Retina (tissue), 1 donor: ENCODE measurements around the gene KRT81.
A peak's percentile ranks its signal among the peaks of the same experiment; 100 is the strongest.
"Not testable (repeated sequence)": the region's sequence is repeated elsewhere in the genome, so short reads cannot be mapped to it uniquely, and the experiment has no call there.

Source experiments
- DNase-seq: peaks from one replicate; pipeline ENCODE4 v3.0.0-alpha.2; 2016

The KRT81 gene

DNA sequence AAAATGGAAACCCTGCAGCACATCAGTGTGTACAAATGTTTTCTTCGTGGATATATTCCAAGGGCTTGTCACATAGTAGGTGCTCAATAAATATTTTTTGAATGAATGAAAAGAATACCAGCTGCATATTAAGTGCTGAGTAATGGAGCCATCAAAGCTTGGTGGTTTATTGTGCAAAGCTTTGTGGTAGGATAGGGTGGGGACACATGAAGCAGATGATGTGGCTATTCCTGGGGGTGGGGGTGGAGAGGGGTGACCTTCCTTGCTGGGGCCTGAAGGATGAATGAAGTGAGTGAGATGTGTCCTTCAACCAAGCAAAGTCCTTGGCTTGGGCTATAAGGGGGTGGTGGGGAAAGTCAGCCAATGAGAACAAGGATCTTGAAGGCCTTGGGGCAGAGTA, 4.3 kb upstream of the KRT81 start:
- no peak for DNase-seq

DNA sequence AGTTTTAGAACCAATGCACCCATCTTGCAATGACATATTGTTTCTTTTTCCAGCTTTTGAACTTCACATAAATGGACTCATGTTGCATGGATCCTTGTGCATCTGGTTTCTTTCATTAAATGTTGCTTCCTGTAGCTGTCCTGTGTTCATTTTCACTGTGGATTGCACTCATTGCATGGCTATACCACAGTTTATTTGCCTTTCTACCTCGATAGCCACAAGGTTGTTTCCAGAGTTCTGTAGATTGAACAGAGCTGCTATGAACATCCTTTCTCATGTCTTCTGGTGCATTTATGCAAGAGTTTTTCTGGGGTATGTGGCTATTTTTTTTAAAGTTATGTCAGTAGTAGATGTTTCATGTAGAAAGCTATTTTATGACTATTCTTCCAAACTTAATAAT, 3.5 kb upstream of the KRT81 start:
- no peak for DNase-seq

DNA sequence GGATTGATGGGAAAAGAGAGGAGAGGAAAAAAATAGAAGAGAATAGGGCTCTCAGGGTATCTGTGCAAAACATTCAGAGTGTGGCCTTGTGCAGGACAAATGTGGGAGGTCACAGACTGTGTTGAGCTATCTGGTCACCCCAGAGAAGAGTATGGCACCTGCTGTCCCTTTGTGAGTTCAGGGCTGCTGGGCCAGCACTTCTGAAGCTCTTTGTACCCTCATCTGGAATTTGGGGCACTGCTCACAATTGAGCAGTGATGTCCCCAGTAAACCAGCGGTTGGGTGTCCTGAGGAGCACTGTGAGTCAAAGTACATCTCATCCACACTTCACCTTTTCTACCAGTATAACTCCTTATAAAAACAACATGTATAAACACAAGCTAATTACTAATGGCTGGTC, 2.6 kb upstream of the KRT81 start:
- no peak for DNase-seq

DNA sequence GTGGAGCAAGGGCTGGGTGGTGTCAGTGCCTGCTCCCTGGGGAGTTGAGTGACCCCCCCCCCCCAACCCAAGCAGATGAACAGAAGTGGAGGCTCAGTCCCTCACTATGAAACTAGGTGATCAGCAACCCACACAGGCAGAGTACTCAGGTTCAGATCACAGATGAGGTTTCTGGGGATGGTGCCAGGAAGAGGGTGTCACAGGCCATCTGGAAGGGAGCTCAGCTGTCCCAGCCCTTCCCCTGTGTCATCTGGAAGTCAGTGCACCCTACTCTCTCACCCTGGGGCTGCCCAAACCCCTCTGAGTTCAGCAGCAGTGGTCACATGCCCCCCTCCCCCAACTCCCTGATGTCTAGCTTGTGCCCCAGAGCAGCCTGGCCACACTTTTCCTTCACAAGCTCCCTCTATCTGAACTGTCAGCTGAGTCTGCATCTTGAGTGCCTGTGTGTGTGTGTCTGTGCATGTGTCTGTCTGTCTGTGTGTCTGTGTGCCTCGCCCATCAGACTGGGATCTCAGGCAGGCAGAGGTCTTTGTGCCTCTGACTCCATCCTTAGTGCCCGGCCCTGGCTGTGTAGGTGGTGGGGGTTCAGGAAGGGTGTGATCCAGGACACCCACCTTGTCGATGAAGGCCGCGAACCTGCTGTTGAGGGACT, 725 bp downstream of the KRT81 start:
- DNase-seq, result not testable (repeated sequence)

DNA sequence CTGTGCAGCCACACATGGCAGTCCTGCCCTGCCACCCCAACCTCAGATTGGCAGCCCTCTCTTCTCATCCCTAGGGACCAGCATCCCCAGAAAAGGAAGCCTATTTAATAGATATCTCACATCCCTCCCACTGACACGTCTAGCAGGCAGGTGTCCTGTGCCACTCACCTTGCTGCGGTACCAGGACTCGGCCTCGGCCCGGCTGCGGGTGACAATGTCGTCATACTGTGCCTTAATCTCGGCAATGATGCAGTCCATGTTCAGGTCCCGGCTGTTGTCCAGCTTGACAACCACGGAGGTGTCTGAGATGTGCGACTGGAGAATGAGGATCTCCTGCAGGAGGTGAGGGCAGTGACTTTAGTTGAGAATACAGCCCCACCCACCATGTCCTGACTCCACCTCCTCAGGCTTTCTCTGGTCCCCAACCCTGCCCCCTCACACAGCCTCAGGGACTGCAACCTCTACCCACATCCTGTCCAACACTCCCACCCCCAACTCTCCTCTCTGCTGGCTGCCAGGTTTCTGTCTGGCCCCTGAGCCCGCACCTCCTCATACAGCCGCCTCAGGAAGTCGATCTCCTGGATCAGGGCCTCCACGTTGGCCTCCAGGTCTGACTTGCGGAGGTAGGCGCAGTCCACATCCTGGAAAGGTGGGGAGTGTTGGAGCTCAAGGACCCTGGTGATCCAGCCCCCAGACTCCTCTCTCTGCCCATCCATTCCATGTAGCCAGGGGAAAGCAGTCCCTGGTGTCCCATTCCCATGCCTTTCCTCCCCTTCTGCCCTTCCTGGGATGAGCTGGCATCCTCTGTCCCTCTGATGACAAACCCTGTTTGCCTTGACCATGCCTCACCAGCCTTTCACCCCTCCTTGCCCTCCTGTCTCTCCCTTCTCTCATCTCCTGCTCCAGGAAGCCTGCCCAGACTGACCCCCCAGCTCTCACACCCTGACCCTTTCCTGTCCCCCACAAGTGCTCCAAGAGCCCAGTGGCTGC, 3.2 kb downstream of the KRT81 start:
- not testable (repeated sequence) for DNase-seq

DNA sequence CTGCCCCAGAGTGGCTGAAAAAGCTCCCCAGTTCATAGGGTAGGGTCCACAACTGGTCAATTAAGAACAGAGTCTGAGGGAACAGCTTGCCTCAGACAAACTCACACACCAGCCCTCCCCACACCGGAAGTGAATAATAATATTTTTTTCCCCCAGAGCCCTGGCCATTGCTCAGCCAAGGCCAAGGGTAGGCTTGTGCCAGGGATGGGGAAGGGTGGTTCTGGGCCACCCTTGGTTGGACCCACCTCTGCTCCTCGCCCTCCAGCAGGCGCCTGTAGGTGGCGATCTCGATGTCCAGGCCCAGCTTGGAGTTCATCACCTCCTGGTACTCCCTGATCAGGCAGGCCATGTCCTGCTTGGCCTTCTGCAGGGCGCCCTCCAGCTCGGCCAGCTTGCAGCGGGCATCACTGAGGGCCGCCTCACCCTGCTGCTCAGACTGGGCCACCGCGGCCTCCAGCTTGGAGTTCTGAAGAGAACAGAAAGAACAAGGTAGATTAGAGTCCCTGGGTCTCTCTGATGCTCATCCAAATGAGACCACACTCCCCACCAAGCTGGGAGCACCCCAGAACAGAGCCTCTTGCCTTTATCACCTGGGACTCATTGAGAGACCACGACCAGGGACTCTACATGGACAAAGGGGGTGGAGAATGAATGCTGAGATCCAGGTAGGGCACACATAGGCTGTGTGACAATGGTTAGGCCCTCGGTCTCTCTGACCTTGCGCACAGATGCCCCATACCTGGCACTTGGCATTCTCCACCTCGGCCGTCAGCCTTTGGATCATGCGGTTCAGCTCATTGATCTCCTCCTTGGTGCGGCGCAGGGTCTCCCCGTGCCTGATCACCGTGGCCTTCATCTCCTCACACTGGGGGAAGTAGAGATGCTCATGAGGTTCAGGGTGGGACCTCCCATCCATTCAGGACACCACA, 4.2 kb downstream of the KRT81 start:
- not testable (repeated sequence) for DNase-seq

DNA sequence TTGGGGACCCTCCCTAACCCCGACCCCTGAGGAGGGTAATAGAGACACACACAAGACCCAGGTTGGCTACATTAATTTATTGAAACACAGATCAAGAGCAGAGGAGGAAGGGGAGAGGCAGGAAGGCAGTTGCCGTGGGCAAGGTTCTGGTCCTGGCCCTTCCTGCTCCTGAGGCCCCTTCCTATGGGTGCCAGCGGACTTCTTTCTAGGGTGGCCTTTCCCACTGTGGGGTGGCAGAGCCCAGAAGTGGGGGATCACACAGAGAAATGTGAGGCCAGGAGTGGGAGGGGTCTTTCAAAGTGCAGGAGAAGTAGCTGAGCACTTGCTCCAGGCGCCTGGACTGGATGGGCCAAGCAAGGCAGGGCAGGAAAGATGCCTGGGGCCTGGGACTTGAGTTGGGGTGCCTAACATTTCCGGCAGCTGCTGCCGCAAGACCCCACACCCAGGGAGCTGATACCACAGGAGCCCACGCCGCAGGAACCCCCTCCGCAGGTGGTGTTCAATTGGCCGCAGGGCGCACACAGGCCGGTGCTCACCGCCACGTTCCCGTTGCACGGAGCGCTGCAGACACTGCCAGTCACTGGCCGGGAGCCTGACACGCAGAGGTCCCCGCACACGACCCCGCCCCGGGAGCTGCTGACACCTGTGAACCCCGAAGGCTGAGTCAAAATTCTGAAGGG, 5.3 kb downstream of the KRT81 start:
- DNase-seq, result no peak

DNA sequence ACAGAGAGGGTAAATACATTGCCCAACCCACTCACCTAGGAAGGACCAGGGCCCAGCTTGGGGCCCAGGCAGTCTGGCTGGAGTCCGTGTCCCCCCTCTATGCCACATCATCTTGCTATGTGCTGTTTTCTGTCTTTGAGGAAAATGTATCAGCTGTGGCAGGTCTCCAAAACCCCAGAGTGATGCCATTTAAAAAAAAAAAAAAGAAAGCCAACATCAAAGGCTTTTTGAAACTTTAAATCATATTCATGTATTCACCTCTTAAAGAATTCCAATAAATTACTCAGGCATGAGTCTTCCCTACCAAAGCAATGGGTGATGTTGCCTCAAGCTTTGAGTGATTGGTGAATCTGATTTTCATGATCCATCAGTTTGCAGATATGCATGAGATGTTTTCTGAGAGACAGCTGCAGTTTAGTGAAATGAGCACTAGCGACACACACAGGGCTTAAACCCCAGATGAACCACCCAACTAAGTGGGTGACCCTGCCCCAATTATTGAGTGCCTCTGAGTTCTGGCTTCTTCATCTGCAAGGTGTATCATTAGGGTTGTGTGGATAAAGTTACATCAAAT, 6.1 kb downstream of the KRT81 start:
- DNase-seq, result no peak

DNA sequence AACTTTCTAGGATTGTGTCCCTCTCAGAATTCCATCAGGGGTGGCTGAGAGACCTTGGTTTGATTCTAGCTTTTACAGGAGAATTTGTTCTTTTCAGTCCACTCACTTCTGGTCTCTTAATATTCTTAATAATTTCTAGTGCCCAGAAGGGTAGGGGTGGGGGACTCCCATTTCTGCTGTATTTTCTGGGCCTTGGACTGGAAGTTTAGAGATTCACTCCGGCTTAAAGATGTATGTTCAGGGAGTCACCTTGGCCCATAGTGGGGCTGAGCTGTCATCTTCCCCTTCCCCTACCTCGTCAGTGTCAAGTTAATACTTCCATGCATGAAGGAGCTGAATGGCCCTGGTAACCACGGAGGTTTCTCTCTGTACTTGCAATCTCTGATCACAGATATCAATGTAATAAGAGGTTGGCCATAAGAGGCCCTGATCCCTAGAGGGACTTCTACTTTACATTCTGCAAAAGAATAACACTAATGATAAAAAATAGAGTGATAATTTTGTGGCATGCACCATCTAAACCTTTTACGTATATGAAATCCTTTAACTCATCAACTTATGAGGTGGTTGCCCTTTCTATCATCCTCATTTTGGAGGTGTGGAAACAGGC, 6.7 kb downstream of the KRT81 start:
- no peak for DNase-seq

DNA sequence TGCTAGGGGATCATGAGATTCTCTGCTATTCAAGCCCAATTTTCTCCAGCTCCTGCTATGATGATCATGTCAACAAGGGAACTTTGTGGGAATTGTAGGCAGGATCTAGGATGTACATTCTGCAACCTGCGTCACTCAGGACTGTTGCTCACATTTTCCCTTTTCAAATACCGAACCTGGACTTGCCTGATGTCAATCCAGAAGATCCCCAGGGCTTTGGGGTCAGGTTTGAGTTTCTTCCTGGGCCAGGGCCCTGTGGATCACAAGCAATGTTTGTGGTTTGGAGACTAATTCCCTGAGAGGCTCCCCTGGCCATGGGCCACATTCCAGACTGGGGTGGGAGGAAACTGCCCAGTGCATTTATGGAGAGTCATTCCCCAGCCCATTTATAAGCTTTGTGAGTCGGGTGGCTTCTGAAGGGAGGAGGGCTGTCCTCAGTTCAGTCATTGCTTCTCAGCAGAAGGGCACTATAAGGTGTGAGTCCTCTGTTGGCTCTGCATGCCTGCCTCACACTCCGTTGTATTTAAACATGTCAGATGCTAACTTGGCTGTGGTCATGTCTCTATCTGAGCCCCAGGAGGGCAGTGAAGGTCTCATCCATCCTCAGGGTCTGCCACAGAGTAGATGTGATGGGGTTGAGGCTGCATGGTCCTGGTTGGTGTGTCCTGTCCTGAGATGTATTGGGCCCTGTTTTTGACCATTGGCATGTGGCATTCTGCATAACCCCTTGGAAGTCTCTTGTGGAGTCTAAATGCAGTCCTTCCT, 10.4 kb downstream of the KRT81 start:
- DNase-seq, result no peak

DNA sequence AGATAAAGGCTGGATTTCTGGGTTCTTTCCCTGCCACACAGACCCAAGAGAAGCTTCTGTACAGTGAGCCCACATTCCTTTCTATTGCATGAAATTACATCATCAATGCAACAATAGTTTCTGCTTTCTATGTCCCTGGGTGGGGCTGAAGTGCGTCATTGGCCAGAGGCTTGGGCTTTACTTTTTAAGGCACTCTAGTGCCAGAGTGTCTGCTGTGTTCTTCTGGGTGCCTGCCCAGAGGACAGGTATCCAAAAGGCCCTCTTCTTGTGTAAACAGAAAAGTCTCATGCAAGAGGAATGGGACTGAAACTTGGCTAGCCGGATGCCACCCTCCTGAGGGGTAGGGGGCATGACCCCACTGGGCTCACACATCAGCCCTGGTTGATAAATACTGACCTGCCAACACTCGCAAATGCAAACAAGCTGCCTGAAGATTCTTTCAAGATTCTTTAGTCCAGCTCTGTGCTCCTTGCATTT, 11.0 kb downstream of the KRT81 start:
- DNase-seq, result no peak

DNA sequence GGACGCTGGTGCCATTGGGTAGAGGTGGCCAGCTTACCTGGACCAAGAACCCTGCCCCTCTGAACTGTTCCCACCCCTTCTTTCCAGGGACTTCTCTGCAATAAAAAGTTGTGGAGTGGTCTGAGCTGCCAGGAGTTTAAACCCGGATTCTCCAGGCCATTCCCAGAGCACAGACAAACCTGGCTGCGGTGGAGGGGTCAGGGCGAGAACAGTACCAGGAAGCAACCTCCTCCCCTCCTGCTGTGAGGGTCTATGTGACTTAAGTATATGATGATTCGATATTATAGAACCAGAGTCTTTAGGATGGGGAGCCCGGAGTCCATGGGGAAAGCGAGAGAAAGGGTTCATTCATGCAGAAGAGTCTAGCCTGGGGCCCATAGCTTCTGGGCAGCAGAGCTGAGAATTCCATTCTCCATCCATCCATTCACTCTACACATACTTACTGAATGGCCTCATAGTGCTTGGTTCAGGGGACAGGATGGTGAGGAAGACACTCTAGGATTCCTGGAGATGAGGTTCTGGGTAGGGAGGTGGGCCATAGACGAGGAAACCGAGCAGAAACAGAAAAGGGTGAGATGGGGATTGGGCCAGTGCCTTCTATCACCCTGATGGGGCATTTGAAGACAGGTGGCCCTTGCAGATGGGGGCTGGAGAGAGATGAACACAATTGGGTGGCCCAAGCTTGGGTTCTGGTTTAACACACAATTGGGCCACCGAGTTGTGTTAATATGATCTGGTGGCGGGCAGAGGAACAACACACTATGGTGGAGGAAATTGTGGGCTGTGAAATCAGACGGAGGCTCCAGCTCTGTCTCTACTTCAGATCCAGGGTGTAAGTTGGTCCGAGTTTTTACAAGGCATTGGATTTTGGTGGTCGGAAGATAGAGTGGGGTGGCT, 11.7 kb downstream of the KRT81 start:
- peak; percentile 66 for DNase-seq

DNA sequence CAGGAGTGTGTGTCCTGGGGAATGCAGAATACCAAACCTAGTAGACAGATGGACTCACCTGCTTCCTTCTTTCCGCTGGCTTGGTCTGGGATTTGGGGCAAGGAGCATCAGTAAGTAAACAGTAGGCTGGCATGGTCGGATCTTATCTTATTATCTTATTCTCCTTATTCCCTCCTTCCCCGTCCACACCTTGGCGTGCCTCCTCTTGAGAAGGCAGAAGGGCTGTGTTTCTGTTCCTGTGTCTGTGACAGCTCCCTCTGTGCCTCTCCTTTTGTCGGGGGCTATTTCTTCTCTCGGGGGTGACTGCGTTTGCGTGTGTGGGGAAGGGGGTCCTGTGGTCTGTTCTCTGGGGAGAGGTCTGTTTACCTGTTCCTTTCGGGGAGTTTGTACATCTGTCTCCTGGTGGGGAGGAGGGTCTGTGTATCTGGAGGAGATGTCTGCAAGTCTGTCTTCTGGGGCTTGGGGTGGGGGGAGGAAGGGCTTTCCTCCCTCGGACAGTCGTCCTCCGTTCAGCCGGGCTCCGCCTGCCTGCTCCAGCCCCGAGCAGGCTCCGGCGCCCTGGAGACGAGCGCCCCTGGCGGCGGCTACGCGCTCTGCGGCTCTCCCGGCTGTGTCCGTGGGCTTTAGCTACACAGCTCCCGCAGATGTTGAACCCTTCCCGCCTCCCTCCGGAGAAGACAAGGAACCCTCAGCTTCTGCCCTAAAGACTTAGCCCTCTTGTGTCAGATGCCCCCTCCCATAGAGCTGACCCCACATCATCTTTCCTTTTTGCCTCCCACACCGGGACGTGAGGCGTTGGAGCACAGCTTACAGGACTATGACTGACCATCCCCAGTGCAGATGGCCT, 12.5 kb downstream of the KRT81 start:
- peak; percentile 92 for DNase-seq

DNA sequence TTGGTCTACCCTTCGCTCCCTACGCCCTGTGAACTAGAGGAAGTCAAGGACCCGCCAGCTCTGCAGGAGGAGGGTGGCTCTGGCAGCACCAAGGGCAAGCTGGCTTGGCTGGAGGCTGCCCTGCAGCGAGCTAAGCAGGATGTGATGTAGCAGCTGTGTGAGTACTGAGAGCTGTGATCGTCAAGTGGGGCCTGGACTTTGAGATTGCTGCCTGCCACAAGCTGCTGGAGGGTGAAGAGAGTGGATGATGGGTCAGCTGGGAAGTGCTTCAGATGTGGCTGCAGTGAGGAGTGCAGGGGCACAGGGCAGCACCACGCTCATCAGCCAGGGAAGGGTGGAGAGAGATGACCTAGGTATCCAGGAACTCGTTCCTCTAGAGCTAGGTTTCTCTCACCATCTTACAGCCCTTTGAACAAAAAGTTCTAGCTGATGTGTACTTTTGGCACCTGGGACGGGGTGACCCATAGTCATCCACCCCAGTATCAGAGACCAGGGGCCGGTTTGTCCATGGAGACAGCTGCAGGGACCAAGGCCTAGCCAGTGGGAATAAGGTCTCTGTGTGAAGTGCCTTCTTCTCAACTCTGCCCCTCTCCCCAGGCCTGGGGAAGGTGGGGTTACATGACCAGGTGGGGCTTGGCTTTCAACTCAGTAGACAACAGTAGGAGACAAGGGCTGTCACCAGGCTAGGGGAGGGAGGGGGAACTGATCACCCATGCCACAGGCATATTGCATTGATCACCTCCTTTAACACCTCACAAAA, 13.7 kb downstream of the KRT81 start:
- no peak for DNase-seq

DNA sequence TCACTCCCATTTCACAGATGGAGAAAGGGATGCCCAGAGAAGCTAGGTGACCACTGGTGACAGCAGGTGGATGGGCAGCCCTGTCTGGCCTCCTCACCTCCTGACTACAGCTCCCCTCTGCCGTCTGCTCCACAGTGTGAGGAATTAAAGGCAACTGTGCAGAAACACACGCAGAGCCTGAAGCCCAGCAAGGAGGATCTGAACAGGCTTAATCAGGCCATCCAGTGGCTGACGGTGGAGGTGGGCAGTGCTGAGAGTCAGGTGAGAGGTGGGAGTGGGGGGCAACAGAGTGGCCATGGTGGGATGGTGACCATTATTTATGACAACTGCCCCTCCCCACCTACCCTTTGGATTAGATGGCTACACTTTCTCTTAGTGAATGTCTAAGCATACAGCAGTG, 15.6 kb downstream of the KRT81 start:
- no peak for DNase-seq

DNA sequence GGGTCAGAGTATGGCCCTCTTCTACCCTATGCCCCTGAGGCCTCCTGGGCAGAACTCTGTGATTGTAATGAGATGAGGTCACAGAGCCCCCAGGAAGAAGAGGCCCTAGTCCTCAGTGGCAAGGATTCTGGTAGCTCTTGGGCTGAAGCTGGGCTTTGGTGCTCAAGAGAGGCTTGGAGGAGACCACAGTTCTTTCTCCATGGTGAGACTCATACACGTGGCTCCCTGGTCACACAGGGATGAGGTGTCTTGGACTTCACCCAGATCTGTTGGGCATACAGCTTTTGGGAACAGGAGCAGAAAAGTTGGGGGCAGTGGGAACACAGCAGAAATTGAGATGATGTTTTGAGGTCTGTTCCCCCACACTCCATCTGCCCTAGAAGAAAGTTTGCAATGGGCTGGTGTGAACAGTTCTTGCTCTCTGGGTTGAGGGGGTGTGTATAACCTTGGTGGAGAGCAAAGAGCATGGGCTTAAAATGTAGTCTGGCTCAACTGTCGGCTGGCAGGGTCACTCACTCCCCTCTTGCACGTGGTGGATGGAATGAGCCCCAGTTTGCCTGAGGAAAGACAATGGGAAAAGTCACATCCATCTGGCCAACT, 16.7 kb downstream of the KRT81 start, which contains the start of gene KRT86:
TSS of gene KRT86 (plus strand) at position 125 of the 600 bp plus-strand sequence. CDS start 27,272 bp downstream, outside the sequence.
- DNase-seq, result no peak

DNA sequence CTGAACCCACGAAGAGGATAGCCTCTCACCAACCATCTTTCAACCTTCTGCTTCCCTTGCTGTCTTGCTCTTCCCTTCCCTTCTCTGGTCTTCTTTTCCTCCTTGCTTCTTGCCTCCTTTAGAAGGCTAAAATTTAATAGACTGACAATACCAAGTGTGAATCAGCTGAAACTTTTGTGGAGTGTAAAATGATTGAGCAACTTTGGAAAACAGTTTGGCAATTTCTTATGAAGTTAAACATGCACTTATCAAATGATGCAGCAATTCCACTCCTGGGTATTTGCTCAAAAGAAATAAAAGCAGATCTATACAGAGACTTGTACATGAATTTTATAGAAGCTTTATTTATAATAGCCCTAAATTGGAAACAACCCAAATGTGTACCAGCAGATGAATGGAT, 20.2 kb downstream of the KRT81 start:
- no peak for DNase-seq
